ENCODE results near the gene GFAP.

Gene GFAP

DNA sequence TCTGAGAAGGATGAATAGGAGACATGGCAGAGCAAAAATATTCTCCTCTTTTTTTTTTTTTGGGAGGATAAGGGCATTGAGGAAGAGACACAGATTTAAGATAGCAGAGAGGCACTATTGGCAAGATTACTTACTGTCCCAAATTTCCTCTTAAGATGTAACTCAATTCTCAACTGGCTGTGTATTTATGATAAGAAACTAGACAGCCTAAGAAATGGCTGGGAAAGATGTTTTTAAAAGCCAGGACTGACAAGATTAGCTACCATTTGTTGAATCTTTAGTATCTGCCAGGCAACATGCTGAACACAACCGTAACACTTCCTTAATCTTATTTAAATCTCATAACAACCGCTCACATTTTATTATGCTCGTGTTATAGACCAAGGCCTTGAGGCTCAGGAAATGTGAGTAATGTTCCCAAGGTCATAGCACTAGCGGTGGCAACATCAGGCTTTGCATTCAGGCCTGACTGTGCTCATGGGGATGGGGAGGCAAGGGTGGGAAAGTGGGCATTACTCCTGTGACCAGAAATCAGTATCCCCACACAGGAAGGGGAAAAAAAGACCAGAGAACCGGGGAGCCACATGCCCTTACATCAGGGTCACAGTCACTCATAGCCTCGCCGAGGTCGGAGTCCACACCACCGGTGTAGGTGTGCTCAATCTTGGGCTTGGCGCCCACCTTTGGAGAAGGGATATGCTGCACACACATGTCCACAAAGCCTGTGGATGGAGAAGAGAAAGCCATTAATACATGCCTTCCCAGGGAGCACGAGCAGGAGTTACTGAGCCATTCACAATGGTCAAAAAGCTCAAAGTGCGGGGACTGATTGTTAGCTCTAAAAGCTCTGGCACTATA is 52.0 kb downstream of the GFAP start:
- Histone ChIP-seq H3K4me3 (ENCODE audit: low read depth in 1 of 2, low read length in 1 of 2) (no peak overlapping the region), H3K4me1 (ENCODE audit: control insufficient read depth in 1 of 2, insufficient read depth in 1 of 2, low read depth in 1 of 2, low read length in 1 of 2) (no peaks in the 10 kb centered on the region), H3K36me3 (peaks cover 95% of the 10 kb centered on the region), H3K27me3 (no peaks in the 10 kb centered on the region), H3K9me3 (no peaks in the 10 kb centered on the region), H3K27ac (no peak overlapping the region)
- TF ChIP-seq, protein P1, sequence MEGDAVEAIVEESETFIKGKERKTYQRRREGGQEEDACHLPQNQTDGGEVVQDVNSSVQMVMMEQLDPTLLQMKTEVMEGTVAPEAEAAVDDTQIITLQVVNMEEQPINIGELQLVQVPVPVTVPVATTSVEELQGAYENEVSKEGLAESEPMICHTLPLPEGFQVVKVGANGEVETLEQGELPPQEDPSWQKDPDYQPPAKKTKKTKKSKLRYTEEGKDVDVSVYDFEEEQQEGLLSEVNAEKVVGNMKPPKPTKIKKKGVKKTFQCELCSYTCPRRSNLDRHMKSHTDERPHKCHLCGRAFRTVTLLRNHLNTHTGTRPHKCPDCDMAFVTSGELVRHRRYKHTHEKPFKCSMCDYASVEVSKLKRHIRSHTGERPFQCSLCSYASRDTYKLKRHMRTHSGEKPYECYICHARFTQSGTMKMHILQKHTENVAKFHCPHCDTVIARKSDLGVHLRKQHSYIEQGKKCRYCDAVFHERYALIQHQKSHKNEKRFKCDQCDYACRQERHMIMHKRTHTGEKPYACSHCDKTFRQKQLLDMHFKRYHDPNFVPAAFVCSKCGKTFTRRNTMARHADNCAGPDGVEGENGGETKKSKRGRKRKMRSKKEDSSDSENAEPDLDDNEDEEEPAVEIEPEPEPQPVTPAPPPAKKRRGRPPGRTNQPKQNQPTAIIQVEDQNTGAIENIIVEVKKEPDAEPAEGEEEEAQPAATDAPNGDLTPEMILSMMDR (IDR thresholded peaks at IDR 0.05) = no peak

DNA sequence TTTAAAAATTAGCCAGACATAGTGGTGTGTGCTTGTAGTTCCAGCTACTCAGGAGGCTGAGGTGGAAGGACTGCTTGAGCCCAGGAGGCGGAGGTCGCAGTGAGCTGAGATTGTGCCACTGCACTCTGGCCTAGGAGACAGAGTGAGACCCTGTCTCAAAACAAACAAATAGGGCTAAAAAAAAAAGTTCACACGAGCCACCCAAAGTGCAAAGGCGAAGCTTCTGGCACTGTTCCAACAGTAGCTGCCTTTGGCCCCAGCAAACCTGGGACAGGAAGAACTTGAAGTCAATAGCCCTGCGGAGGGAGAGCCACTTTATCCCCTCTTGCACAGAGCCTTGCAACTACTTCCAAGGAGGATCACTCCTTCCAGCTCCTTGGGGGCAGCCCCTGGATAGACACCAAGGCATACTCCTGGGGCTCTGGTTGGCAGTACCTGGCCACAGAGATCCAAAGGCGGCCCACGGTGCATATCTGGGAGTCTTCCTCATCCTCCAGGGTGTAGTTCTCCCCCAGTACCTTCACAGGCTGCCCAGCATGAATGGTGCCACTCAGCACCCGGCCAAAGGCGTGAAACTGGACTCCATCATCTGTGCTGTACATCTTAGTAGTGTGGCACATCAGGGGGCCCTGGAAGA is 52.9 kb downstream of the GFAP start:
- TF ChIP-seq, protein P1 (IDR thresholded peaks at IDR 0.05) = no peak
- Histone ChIP-seq H3K4me1 (ENCODE audit: control insufficient read depth in 1 of 2, insufficient read depth in 1 of 2, low read depth in 1 of 2, low read length in 1 of 2) (no peaks in the 10 kb centered on the region), H3K36me3 (peaks cover 95% of the 10 kb centered on the region), H3K27me3 (no peaks in the 10 kb centered on the region), H3K27ac (no peak overlapping the region), H3K9me3 (no peaks in the 10 kb centered on the region), H3K4me3 (ENCODE audit: low read depth in 1 of 2, low read length in 1 of 2) (no peak overlapping the region)

DNA sequence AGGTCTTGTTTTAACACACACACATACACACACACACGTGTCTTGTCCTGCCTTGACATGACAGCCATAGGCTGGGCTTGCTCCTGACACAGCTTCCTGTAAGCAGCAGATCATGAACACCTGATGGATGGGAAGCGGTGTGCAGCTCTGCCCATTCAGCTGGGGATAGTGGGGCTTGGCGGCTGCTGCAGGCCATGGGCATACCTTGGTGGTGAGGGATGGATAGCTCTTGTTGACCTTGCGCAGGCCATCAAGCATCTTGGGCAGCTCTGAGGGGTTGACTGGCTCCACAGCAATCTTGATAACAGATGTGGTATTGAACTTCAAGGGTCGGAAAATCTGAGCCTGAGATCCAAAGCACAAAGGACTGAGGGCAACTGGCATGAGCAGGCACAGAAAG is 55.6 kb downstream of the GFAP start:
- H3K4me3 ChIP-seq (ENCODE audit: low read depth in 1 of 2, low read length in 1 of 2) = no peak overlapping the region
- no peaks in the 10 kb centered on the region for H3K9me3 ChIP-seq
- H3K36me3 ChIP-seq = peaks cover 98% of the 10 kb centered on the region
- TF ChIP-seq, protein P1 (IDR thresholded peaks at IDR 0.05) = no peak
- no peak overlapping the region for H3K27ac ChIP-seq
- H3K27me3 ChIP-seq = no peaks in the 10 kb centered on the region
- no peaks in the 10 kb centered on the region for H3K4me1 ChIP-seq (ENCODE audit: control insufficient read depth in 1 of 2, insufficient read depth in 1 of 2, low read depth in 1 of 2, low read length in 1 of 2)

DNA sequence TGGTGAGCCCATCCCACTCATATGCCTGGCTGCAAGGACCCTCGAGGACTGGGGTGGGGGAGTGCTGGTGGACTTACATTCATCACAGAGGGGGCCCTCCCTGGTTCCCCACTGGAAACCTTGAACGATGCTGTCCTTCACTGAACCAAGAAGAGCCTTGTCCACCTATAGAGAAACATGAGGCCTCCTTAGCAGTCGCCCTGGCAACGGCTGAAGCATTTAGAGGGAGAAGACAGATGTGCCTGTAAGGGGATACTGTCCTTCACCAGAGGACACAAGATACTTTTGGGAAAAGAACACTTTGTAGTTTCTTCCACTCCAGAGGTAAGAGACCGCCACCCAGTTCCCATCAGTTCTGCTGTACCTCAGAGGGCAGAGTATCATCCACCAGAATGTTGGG is 61.1 kb downstream of the GFAP start:
- Histone ChIP-seq H3K36me3 (peaks cover 97% of the 10 kb centered on the region), H3K27ac (no peak overlapping the region), H3K4me1 (ENCODE audit: control insufficient read depth in 1 of 2, insufficient read depth in 1 of 2, low read depth in 1 of 2, low read length in 1 of 2) (no peaks in the 10 kb centered on the region), H3K9me3 (no peaks in the 10 kb centered on the region), H3K4me3 (ENCODE audit: low read depth in 1 of 2, low read length in 1 of 2) (no peak overlapping the region), H3K27me3 (no peaks in the 10 kb centered on the region)
- TF ChIP-seq, protein P1 (IDR thresholded peaks at IDR 0.05) = no peak
